WTC11 (cell line): ENCODE results near the gene RSU1. TPM values are rescaled to one million over a fixed set of nuclear protein-coding genes. Genes with fewer than 3 reads are reported as not detected.

Experiments used
- ATAC-seq: fragments of 200-7000 bp; cut with Tn5 transposase; 2 replicates; pipeline ENCODE4 v1.10.0; 2021; ENCODE audit warnings: mild to moderate bottlenecking, moderate library complexity
- CTCF ChIA-PET: fragments of 300-600 bp; sonication (Branson Sonifier 250); formaldehyde crosslinking; loops from one replicate; lab custom pipeline; 2021; ENCODE audit warnings: antibody characterized with exemption; lab: Charles Lee
- POLR2A ChIA-PET: fragments of 350-600 bp; sonication (Branson Sonifier 250); formaldehyde crosslinking; loops from one replicate; lab custom pipeline; 2021; ENCODE audit warnings: antibody characterized with exemption; lab: Charles Lee
- DNase-seq: peaks from one replicate; pipeline ENCODE4 v3.0.0; 2021; ENCODE audit warnings: low spot score
- H3K27ac Mint-ChIP-seq: 2 replicates; pipeline ENCODE4 v1.8.0; 2021; ENCODE audit warnings: mixed read lengths
- H3K27me3 Mint-ChIP-seq: 2 replicates; pipeline ENCODE4 v1.8.0; 2021; ENCODE audit warnings: low read depth, mild to moderate bottlenecking, moderate library complexity, mixed read lengths
- H3K36me3 Mint-ChIP-seq: 2 replicates; pipeline ENCODE4 v1.8.0; 2021; ENCODE audit warnings: mixed read lengths
- H3K4me1 Mint-ChIP-seq: 2 replicates; pipeline ENCODE4 v1.8.0; 2022; ENCODE audit warnings: mixed read lengths
- H3K4me3 Mint-ChIP-seq: 2 replicates; pipeline ENCODE4 v1.8.0; 2021; ENCODE audit warnings: mild to moderate bottlenecking, moderate library complexity, mixed read lengths
- H3K9me3 Mint-ChIP-seq: 2 replicates; pipeline ENCODE4 v1.8.0; 2021; ENCODE audit warnings: mixed read lengths
- ATF1 ChIP-seq: sonication (generic); formaldehyde crosslinking; IDR thresholded peaks from 2 replicates; pipeline ENCODE4 v1.8.1; 2023; ENCODE audit warnings: mild to moderate bottlenecking, moderate library complexity, missing genetic modification reagents
- ATF6 ChIP-seq: sonication (generic); formaldehyde crosslinking; IDR thresholded peaks from 2 replicates; pipeline ENCODE4 v1.8.1; 2023; ENCODE audit warnings: mild to moderate bottlenecking, missing genetic modification reagents
- E2F4 ChIP-seq: sonication (generic); formaldehyde crosslinking; IDR thresholded peaks from 2 replicates; pipeline ENCODE4 v1.8.1; 2022; ENCODE audit warnings: low read depth, mild to moderate bottlenecking, moderate library complexity, missing genetic modification reagents, borderline replicate concordance
- FOXK1 ChIP-seq: sonication (generic); formaldehyde crosslinking; IDR thresholded peaks from 2 replicates; pipeline ENCODE4 v1.8.0; 2022; ENCODE audit warnings: mild to moderate bottlenecking, moderate library complexity, missing genetic modification reagents
- FOXP1 ChIP-seq: sonication (generic); formaldehyde crosslinking; IDR thresholded peaks from 2 replicates; pipeline ENCODE4 v1.8.0; 2022; ENCODE audit warnings: missing genetic modification reagents, mild to moderate bottlenecking, moderate library complexity, borderline replicate concordance
- GABPB1 ChIP-seq: sonication (generic); formaldehyde crosslinking; IDR thresholded peaks from 2 replicates; pipeline ENCODE4 v1.8.1; 2023; ENCODE audit warnings: mild to moderate bottlenecking, missing genetic modification reagents
- GRHL2 ChIP-seq: fragments of 250-450 bp; sonication (Bioruptor Pico); IDR thresholded peaks from 2 replicates; pipeline ENCODE4 v1.8.0; 2022; ENCODE audit warnings: mild to moderate bottlenecking, moderate library complexity; ENCODE audit not compliant: insufficient replicate concordance, severe bottlenecking
- HMGA2 ChIP-seq: fragments of 250-450 bp; sonication (Bioruptor Pico); IDR thresholded peaks from 2 replicates; pipeline ENCODE4 v1.4.0; 2021; ENCODE audit warnings: mild to moderate bottlenecking, moderate library complexity
- JAZF1 ChIP-seq: fragments of 250-450 bp; sonication (Bioruptor Pico); IDR thresholded peaks from 2 replicates; pipeline ENCODE4 v1.9.0; 2021; ENCODE audit warnings: moderate library complexity, mild to moderate bottlenecking, inconsistent platforms
- MLX ChIP-seq: sonication (generic); formaldehyde crosslinking; IDR thresholded peaks from 2 replicates; pipeline ENCODE4 v1.8.1; 2023; ENCODE audit warnings: mild to moderate bottlenecking, missing genetic modification reagents, moderate library complexity
- MYBL2 ChIP-seq: sonication (generic); formaldehyde crosslinking; IDR thresholded peaks from 2 replicates; pipeline ENCODE4 v1.8.1; 2023; ENCODE audit warnings: mild to moderate bottlenecking, moderate library complexity, missing genetic modification reagents
- PRDM15 ChIP-seq: sonication (generic); formaldehyde crosslinking; IDR thresholded peaks from 2 replicates; pipeline ENCODE4 v1.8.0; 2022; ENCODE audit warnings: missing genetic modification reagents
- SOX15 ChIP-seq: fragments of 250-450 bp; sonication (Bioruptor Pico); IDR thresholded peaks from 2 replicates; pipeline ENCODE4 v1.9.0; 2021; ENCODE audit warnings: mild to moderate bottlenecking
- USF1 ChIP-seq: sonication (generic); formaldehyde crosslinking; IDR thresholded peaks from 2 replicates; pipeline ENCODE4 v1.8.0; 2022; ENCODE audit warnings: mild to moderate bottlenecking, missing genetic modification reagents
- USF2 ChIP-seq: sonication (generic); formaldehyde crosslinking; IDR thresholded peaks from 2 replicates; pipeline ENCODE4 v1.8.1; 2023; ENCODE audit warnings: mild to moderate bottlenecking, missing genetic modification reagents, moderate library complexity
- ZBTB21 ChIP-seq: sonication (generic); formaldehyde crosslinking; IDR thresholded peaks from 2 replicates; pipeline ENCODE4 v1.8.1; 2023; ENCODE audit warnings: mild to moderate bottlenecking, missing genetic modification reagents, borderline replicate concordance
- ZNF219 ChIP-seq: sonication (generic); formaldehyde crosslinking; IDR thresholded peaks from 2 replicates; pipeline ENCODE4 v1.8.0; 2023; ENCODE audit warnings: missing genetic modification reagents, mild to moderate bottlenecking, borderline replicate concordance
- ZNF423 ChIP-seq: fragments of 250-450 bp; sonication (Bioruptor Pico); IDR thresholded peaks from 2 replicates; pipeline ENCODE4 v2.1.2; 2022; ENCODE audit warnings: mild to moderate bottlenecking, moderate library complexity
- total RNA-seq: library from RNA; stranded (reverse); gene quantifications from 3 replicates; pipeline ENCODE4 v1.2.3, GENCODE V29; 2021

The RSU1 gene
- total RNA-seq, 1 experiment from 2014 or later: 46.4 TPM

GRCh38 chr10:16612981-16613355 is 204.3 kb downstream of the RSU1 start:
- CTCF ChIA-PET: interaction anchor here (1.3 to 1.4 kb wide), 2 partner anchors 68 to 710 kb away, joined by 3 to 5 read pairs; no protein-coding TSS in a partner anchor
- no peaks in the 10 kb centered on the region for H3K4me1 Mint-ChIP-seq

More at GRCh38 chr10:16612981-16613355, 204.3 kb downstream of the RSU1 start:
- Mint-ChIP-seq H3K36me3 (peaks cover 6% of the 10 kb centered on the region), H3K9me3 (peaks cover 30% of the 10 kb centered on the region), H3K27me3 (peaks cover 4% of the 10 kb centered on the region; the same call in 1 of the 2 replicates), H3K27ac (no peak overlapping the region), H3K4me3 (no peak overlapping the region)
- DNase-seq (no peak), ATAC-seq (no peak)
- POLR2A ChIA-PET: no interaction called here
- TF ChIP-seq FOXP1 (CRISPR knock-in tag) (no peak), E2F4 (no peak), FOXK1 (CRISPR knock-in tag) (no peak), PRDM15 (CRISPR knock-in tag) (no peak), JAZF1 (no peak), ZNF423 (CRISPR knock-in tag) (no peak), ATF6 (CRISPR knock-in tag) (no peak), ATF1 (CRISPR knock-in tag) (no peak), ZBTB21 (CRISPR knock-in tag) (no peak), GABPB1 (CRISPR knock-in tag) (no peak), MYBL2 (CRISPR knock-in tag) (no peak), GRHL2 (CRISPR knock-in tag) (no peak), ZNF219 (no peak), HMGA2 (CRISPR knock-in tag) (no peak), USF1 (CRISPR knock-in tag) (no peak), SOX15 (CRISPR knock-in tag) (no peak), USF2 (CRISPR knock-in tag) (no peak), MLX (no peak)
- TF ChIP-seq, all 79 proteins: peak for 0
